Suprapubic skin (tissue), 4 donors: ENCODE data around the gene TMED10.

Experiments used
- CTCF ChIP-seq, 2 donors: fragments of 200-600 bp in 1 of 2; fragments of 450-650 bp in 1 of 2; sonication (generic) in 1 of 2; IDR thresholded peaks; one replicate each; pipeline ENCODE4 v1.5.1; 2016 to 2019; ENCODE audit warnings: antibody characterized with exemption in 2 of 2, mild to moderate bottlenecking in 1 of 2, moderate library complexity in 1 of 2
- EP300 ChIP-seq: sonication (generic); formaldehyde crosslinking; IDR thresholded peaks from one replicate; pipeline ENCODE4 v1.6.1; 2017; ENCODE audit warnings: antibody characterized with exemption
- POLR2A ChIP-seq, 2 donors: fragments of 450-650 bp; IDR thresholded peaks; one replicate each; pipeline ENCODE4 v1.6.1; 2017; ENCODE audit warnings: antibody characterized with exemption in 2 of 2, mild to moderate bottlenecking in 2 of 2, moderate library complexity in 2 of 2
- POLR2AphosphoS5 ChIP-seq, 3 donors: sonication (generic); formaldehyde crosslinking; IDR thresholded peaks; one replicate each; pipeline ENCODE4 v1.6.1; 2017; ENCODE audit warnings: antibody characterized with exemption in 3 of 3

- TF ChIP-seq CTCF (IDR thresholded peaks at IDR 0.05), result no peak
- TF ChIP-seq POLR2A (IDR thresholded peaks at IDR 0.05), result no peak
- TF ChIP-seq POLR2AphosphoS5 (IDR thresholded peaks at IDR 0.05), result no peak
- TF ChIP-seq EP300, result no peak
These were observed 50.3 kb downstream of the TMED10 start for GRCh38 chr14:75126121-75126544.
